Astrocyte (in vitro differentiated cells and primary cell): ENCODE results near the gene SYT8. TPM values are rescaled to one million over a fixed set of nuclear protein-coding genes. Genes with fewer than 3 reads are reported as not detected.

Source experiments
- DNase-seq: peaks from one replicate; pipeline ENCODE4 v3.0.0-alpha.2; 2010; ENCODE audit warnings: low read depth
- FAIRE-seq: peaks from 2 replicates; lab custom pipeline; 2011; peaks lifted over from hg19 to GRCh38; lab: Jason Lieb, UNC
- H2AFZ ChIP-seq: 2 replicates; pipeline ENCODE4 v1.6.0; 2012; ENCODE audit warnings: low read depth, low read length, inconsistent platforms
- H3K27ac ChIP-seq: 2 replicates; pipeline ENCODE4 v1.5.1; 2011; ENCODE audit warnings: low read depth, low read length, inconsistent platforms
- H3K27me3 ChIP-seq: 2 replicates; pipeline ENCODE4 v1.6.0; 2011; ENCODE audit warnings: low read length, inconsistent platforms; ENCODE audit not compliant: insufficient read depth
- H3K36me3 ChIP-seq: 2 replicates; pipeline ENCODE4 v1.5.1; 2011; ENCODE audit warnings: low read length, inconsistent platforms; ENCODE audit not compliant: insufficient read depth
- H3K4me1 ChIP-seq: 2 replicates; pipeline ENCODE4 v1.5.1; 2011; ENCODE audit warnings: low read length, inconsistent platforms; ENCODE audit not compliant: insufficient read depth
- H3K4me2 ChIP-seq: 2 replicates; pipeline ENCODE4 v1.6.0; 2012; ENCODE audit warnings: low read length, inconsistent platforms
- H3K4me3 ChIP-seq: 2 replicates; pipeline ENCODE4 v1.5.1; 2011; ENCODE audit warnings: low read depth, mild to moderate bottlenecking, low read length, inconsistent platforms; ENCODE audit not compliant: insufficient read depth
- H3K79me2 ChIP-seq: 2 replicates; pipeline ENCODE4 v1.6.0; 2012; ENCODE audit warnings: mild to moderate bottlenecking, low read length, inconsistent platforms; ENCODE audit not compliant: insufficient read depth
- H3K9ac ChIP-seq: 2 replicates; pipeline ENCODE4 v1.6.0; 2012; ENCODE audit warnings: mild to moderate bottlenecking, low read length, inconsistent platforms
- H3K9me3 ChIP-seq: 2 replicates; pipeline ENCODE4 v1.5.1; 2012; ENCODE audit warnings: low read depth, mild to moderate bottlenecking, low read length, inconsistent platforms; ENCODE audit not compliant: insufficient read depth
- H4K20me1 ChIP-seq: 2 replicates; pipeline ENCODE4 v1.6.0; 2012; ENCODE audit warnings: low read length, inconsistent platforms; ENCODE audit not compliant: insufficient read depth
- H3K27ac Mint-ChIP-seq: one replicate; pipeline ENCODE4 v1.8.0; 2021; ENCODE audit warnings: mild to moderate bottlenecking, mixed read lengths; ENCODE audit not compliant: unreplicated experiment
- H3K27me3 Mint-ChIP-seq: one replicate; pipeline ENCODE4 v1.8.0; 2021; ENCODE audit warnings: low read depth, mixed read lengths; ENCODE audit not compliant: unreplicated experiment
- H3K36me3 Mint-ChIP-seq: one replicate; pipeline ENCODE4 v1.8.0; 2021; ENCODE audit warnings: low read depth, mixed read lengths; ENCODE audit not compliant: unreplicated experiment
- H3K4me1 Mint-ChIP-seq: one replicate; pipeline ENCODE4 v1.8.0; 2021; ENCODE audit warnings: low read depth, mixed read lengths; ENCODE audit not compliant: unreplicated experiment
- H3K4me3 Mint-ChIP-seq: one replicate; pipeline ENCODE4 v1.8.0; 2021; ENCODE audit warnings: mild to moderate bottlenecking, moderate library complexity, mixed read lengths; ENCODE audit not compliant: unreplicated experiment
- H3K9me3 Mint-ChIP-seq: one replicate; pipeline ENCODE4 v1.8.0; 2021; ENCODE audit warnings: mild to moderate bottlenecking, mixed read lengths; ENCODE audit not compliant: unreplicated experiment
- EZH2 ChIP-seq: IDR thresholded peaks from 2 replicates; pipeline ENCODE4 v1.6.1; 2012; ENCODE audit warnings: mild to moderate bottlenecking, low read length, inconsistent platforms; ENCODE audit not compliant: insufficient read depth
- total RNA-seq: library from RNA; stranded (reverse); gene quantifications from 2 replicates; pipeline ENCODE4 v1.2.1, GENCODE V29; 2021
- TF ChIP-seq, protein P1 (sequence below): IDR thresholded peaks from 2 replicates; pipeline ENCODE4 v1.5.1; 2011; ENCODE audit warnings: low read depth, mild to moderate bottlenecking, inconsistent platforms, low read length, moderate library complexity; ENCODE audit not compliant: insufficient read depth

Gene SYT8
- total RNA-seq, 1 donor from 2014 or later, result 0.36 TPM

DNA sequence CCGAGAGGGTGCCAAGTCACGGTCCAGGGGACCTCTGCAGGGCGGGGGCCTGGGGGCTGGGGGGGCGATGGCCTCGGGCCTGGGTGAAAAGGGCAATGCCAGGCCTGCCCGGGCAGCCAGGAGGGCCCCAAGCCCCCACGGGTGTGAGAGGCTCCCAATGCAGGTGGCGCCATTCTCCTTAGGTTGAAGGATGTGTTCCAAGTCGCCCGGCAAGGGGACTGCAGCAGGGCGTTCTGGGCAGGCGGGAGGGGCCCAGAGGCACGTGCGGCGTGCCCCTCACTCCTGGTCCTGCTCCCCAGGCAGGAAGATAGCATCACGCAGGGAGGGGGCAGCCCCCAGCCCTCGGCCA lies 3.3 kb downstream of the SYT8 start:
- Histone ChIP-seq H3K27ac (no peak overlapping the region), H3K4me3 (no peak overlapping the region), H3K4me1 (no peaks in the 10 kb centered on the region), H2AFZ (peak overlapping the region; percentile 52), H3K9ac (no peak overlapping the region), H3K9me3 (no peaks in the 10 kb centered on the region), H3K79me2 (no peaks in the 10 kb centered on the region), H3K4me2 (no peak overlapping the region), H3K27me3 (no peaks in the 10 kb centered on the region), H4K20me1 (no peaks in the 10 kb centered on the region), H3K36me3 (no peaks in the 10 kb centered on the region)
- Mint-ChIP-seq H3K27ac (no peak overlapping the region), H3K27me3 (peaks cover 14% of the 10 kb centered on the region), H3K4me1 (no peaks in the 10 kb centered on the region), H3K9me3 (no peaks in the 10 kb centered on the region), H3K4me3 (no peak overlapping the region), H3K36me3 (no peaks in the 10 kb centered on the region)
- FAIRE-seq (no peak), DNase-seq (no peak)
- TF ChIP-seq EZH2, result no peak
- TF ChIP-seq, protein P1, sequence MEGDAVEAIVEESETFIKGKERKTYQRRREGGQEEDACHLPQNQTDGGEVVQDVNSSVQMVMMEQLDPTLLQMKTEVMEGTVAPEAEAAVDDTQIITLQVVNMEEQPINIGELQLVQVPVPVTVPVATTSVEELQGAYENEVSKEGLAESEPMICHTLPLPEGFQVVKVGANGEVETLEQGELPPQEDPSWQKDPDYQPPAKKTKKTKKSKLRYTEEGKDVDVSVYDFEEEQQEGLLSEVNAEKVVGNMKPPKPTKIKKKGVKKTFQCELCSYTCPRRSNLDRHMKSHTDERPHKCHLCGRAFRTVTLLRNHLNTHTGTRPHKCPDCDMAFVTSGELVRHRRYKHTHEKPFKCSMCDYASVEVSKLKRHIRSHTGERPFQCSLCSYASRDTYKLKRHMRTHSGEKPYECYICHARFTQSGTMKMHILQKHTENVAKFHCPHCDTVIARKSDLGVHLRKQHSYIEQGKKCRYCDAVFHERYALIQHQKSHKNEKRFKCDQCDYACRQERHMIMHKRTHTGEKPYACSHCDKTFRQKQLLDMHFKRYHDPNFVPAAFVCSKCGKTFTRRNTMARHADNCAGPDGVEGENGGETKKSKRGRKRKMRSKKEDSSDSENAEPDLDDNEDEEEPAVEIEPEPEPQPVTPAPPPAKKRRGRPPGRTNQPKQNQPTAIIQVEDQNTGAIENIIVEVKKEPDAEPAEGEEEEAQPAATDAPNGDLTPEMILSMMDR, result no peak

DNA sequence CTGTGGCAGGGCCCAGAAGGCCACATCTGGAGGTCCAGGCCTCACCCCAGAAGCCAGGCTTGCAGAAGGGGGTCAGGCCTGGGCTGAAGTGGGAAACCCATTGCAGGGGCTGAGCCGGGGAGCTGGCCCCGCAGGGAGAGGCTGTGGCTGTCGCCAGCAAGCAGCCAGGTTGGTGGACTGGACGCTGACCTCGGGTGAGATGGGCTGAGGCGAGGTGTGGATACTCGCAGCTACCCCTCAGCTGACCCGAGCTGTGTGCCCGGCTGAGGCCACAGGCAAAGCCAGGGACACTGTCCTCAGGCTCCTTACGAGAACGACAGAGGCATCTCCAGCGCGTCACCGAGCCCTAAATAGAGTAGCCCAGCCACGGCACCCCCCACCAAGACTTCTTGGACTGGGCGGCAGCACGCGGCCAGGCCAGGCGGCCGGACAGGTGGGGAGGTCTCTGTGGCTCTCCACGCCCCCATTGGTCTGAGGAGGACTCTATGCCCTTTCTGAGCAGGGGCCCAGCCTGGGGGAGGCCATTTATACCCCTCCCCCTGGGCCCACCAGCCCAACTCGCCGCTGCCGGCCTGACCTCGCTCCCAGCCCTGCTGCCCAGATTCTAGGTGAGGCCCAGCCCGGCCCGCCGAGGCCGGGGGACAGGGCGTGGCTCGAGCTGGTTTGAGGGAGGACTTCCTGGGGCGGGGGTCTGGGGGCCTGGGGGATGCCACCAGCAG lies 3.8 kb downstream of the SYT8 start, which contains the start of gene TNNI2:
Gene TNNI2, plus strand, starts transcription at position 556 of the 719 bp plus-strand sequence. CDS start 716 bp downstream, outside the sequence.
- Mint-ChIP-seq H3K4me3 (no peak within 1 kb of the TSS), H3K27me3 (peaks cover 10% of the 10 kb centered on the region), H3K27ac (no peak within 1 kb of the TSS), H3K9me3 (no peaks in the 10 kb centered on the region), H3K36me3 (no peaks in the 10 kb centered on the region), H3K4me1 (no peaks in the 10 kb centered on the region)
- FAIRE-seq (no peak), DNase-seq (no peak)
- no peak within 1 kb of the TSS for H3K4me3 ChIP-seq
- no peaks in the 10 kb centered on the region for H3K79me2 ChIP-seq
- no peaks in the 10 kb centered on the region for H4K20me1 ChIP-seq
- no peak within 1 kb of the TSS for H3K4me2 ChIP-seq
- H3K27me3 ChIP-seq, result no peaks in the 10 kb centered on the region
- no peak within 1 kb of the TSS for H3K27ac ChIP-seq
- H3K9me3 ChIP-seq, result no peaks in the 10 kb centered on the region
- TF ChIP-seq EZH2, result no peak
- TF ChIP-seq, protein P1, result no peak
- no peaks in the 10 kb centered on the region for H3K4me1 ChIP-seq
- no peak within 1 kb of the TSS for H3K9ac ChIP-seq
- no peaks in the 10 kb centered on the region for H3K36me3 ChIP-seq
- peak within 1 kb of the TSS; percentile 52 for H2AFZ ChIP-seq
